Gastrocnemius medialis (tissue), 4 donors: ENCODE data around the gene MEDAG.

Source experiments
- CTCF ChIP-seq, 5 experiments: fragments of 450-650 bp in 3 of 5; fragments of 200-600 bp in 2 of 5; sonication (generic) in 2 of 5; IDR thresholded peaks in 4 of 5; conservative IDR thresholded peaks in 1 of 5; 1 replicate in 4 of 5; 2 replicates in 1 of 5; pipeline ENCODE4 v1.5.1; 2016 to 2019; ENCODE audit warnings: antibody characterized with exemption in 5 of 5, mild to moderate bottlenecking in 3 of 5, moderate library complexity in 3 of 5
- POLR2A ChIP-seq, 2 donors: fragments of 450-650 bp; IDR thresholded peaks; one replicate each; pipeline ENCODE4 v1.6.1; 2017; ENCODE audit warnings: antibody characterized with exemption in 2 of 2, mild to moderate bottlenecking in 2 of 2, moderate library complexity in 2 of 2

GRCh38 chr13:30863231-30863630 lies 42.8 kb upstream of the MEDAG start:
- TF ChIP-seq CTCF (IDR thresholded peaks at IDR 0.05 in 4 of 5, conservative IDR thresholded peaks at IDR 0.05 in 1 of 5) (no peak), POLR2A (IDR thresholded peaks at IDR 0.05) (no peak)
